Middle frontal gyrus (tissue), 1 donor: ENCODE measurements around the gene ZDHHC11.
"Not testable (repeated sequence)": the region's sequence is repeated elsewhere in the genome, so short reads cannot be mapped to it uniquely, and the experiment has no call there.

ENCODE experiments used
- DNase-seq: peaks from one replicate; pipeline ENCODE4 v3.0.0-alpha.2; 2015; ENCODE audit warnings: low spot score; ENCODE audit errors: extremely low spot score

Gene ZDHHC11

DNA sequence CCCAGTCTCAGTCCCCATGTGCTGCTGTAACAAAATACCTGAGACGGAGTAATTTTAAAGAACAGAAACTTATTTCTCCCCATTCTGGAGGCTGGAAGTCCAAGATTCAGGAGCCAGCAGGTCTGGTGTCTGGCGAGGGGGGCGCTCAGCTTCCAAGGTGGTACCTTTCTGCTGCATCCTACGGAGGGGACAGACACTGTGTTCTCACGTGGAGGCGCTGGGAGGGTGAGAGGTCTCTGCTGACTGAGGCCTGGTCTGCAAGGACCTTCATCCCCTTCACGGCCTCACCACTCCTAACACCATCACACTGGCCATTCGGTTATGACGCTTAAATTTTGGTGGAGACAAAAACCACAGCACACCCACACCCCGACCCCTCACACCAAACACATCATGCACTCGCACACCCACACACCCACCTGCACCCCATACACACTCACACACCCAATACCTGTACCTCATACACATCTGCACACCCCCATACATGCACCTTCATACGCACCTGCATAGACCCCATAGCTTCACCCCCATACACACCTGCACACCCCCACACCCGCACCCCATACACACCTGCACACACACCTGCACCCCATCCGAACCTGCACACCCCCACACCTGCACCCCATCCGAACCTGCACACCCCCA lies 9.8 kb upstream of the ZDHHC11 start:
- no peak for DNase-seq

DNA sequence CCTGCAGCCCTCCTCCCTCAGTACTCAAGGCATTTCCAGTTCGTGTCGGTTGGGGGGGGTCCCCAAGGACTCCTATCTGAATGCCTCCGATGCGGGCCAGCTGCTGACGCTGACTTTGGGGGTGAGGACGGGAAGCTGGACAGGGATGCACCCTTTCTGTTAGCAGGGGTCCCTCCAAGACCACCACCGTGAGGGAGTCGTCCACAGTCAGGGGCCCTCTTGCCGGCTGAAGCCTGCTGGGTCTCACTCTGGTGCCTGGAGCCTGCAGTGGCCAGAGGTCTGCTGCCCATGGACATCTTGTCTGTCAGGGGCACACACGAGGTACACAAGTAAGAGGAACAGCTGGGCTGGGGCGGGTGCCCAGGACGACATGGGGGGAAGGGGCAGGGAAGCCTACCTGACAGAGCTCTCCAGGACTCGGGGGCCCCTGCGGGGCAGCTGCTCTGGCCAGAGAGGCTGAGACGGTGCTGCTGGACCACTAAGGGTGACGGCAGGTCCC lies 9.1 kb upstream of the ZDHHC11 start:
- no peak for DNase-seq

DNA sequence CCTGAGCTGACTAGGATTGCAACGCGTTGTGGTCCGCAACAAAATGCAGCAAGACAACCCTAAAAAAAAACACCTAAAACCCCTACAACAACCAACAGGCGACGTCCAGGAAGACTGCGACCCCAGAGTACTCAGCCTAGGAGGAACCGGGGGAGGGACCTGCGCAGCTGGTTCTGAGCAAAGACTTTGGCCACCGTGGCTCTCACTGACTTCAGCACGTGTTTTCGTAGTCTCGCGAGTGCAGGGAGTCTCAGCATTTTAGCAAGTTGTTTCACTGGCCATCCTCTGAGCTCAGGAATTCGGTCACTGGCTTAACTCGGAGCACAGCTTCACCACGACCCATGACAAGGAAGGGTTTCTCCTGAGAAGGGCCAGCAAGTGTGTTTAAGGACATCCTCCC lies 8.6 kb upstream of the ZDHHC11 start:
- DNase-seq: no peak

DNA sequence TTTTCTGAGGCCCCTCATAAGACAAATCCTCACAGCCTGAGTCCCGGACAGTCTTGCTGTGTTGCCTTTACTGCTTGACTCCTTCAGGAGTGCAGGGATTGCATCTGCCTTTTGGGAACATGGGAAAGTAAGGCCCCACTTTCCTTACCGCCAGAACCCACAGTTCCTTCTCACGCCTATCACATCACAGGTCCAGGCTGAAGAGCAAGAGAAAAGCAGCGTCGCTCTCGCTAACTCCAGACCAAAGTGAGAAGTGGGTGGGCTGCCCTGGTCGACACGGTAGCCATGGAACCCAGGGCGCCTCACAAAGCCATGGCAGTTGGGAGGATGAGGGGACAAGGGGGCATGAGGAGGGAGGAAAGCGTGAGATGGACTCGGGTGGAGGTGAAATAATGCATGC lies 7.9 kb upstream of the ZDHHC11 start:
- DNase-seq: no peak

DNA sequence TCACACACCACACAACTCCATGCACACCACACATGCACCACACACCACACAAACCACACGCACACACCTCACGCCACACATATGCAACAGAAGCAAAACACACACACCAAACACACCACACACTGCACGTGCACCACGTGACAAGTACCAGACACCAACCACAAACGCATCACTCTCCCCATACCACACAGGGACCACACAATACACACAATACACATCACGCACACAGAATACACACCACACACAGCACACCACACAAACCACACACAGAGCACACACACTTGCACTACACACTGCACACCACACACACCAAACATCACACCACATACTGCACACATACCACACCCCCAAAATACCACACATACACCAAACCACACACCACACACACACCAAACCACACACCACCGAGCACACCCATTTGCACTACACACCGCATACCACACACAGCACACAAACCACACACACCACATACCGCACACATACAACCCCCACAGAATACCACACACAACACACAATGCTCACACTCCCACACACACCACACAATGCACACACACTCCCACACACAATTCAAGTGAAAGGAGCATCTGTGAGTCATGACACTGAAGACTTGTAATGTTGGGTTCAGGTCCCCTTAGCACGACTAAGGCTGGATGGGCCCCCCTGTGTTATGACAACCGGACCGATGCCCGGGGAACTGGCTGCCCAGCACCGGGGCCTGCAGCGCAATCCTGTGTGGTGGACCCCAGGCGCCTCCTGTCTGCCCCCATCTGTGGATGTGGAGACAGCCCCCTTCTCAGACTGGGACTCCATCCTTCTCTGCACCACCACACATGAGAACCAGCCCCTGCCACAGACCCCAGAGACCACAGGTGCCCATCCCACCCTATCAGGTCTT lies 6.0 kb upstream of the ZDHHC11 start:
- DNase-seq: no peak

DNA sequence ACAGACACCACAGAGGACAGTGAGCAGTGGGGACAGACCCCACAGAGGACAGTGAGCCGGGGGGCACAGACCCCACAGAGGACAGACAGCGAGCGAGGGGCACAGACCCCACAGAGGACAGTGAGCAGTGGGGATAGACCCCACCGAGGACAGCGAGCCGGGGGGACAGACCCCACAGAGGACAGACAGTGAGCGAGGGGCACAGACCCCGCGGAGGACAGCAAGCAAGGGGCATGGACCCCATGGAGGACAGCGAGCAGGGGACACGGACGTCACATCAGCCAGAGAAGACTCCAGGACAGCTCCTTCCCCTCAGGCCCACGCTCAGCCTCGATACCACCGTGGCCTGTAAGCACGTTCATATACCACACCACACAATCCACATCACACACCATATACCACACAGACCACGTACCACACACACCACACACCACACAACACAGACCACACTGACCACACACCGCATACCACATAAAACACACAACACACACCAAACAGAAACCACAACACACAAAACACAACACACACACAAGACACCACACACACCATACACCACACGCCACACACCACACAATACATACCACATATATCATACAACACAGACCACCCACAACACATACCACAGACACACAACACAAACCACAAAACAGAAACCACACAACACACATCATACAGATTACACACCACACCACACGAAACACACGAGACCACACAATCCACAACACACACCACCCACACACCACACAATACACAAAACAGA lies 5.2 kb upstream of the ZDHHC11 start:
- no peak for DNase-seq

DNA sequence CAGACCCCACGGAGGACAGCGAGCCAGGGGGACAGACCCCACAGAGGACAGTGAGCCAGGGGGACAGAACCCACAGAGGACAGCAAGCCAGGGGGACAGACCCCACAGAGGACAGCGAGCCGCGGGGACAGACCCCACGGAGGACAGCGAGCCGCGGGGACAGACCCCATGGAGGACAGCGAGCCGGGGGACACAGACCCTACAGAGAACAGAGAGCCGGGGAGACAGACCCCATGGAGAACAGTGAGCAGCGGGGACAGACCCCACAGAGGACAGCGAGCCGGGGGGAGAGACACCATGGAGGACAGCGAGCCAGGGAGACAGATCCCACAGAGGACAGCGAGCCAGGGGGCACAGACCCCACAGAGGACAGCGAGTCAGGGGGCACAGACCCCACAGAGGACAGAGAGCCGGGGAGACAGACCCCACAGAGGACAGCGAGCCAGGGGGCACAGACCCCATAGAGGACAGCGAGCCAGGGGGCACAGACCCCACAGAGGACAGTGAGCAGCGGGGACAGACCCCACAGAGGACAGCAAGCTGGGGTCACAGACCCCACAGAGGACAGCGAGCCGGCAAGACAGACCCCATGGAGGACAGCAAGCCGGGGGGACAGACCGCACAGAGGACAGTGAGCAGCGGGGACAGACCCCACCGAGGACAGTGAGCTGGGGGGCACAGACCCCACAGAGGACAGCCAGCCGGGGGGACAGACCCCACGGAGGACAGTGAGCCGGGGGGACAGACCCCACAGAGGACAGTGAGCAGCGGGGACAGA lies 4.4 kb upstream of the ZDHHC11 start:
- DNase-seq: no peak

DNA sequence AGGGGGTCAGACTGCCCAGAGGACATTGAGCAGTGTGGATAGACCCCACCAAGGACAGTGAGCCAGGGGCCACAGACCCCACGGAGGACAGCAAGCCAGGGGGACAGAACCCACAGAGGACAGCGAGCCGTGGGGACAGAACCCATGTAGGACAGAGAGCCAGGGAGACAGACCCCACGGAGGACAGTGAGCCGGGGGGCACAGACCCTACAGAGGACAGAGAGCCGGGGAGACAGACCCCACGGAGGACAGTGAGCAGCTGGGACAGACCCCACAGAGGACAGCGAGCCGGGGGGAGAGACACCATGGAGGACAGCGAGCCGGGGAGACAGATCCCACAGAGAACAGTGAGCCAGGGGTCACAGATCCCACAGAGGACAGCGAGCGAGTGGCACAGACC lies 3.4 kb upstream of the ZDHHC11 start:
- no peak for DNase-seq

DNA sequence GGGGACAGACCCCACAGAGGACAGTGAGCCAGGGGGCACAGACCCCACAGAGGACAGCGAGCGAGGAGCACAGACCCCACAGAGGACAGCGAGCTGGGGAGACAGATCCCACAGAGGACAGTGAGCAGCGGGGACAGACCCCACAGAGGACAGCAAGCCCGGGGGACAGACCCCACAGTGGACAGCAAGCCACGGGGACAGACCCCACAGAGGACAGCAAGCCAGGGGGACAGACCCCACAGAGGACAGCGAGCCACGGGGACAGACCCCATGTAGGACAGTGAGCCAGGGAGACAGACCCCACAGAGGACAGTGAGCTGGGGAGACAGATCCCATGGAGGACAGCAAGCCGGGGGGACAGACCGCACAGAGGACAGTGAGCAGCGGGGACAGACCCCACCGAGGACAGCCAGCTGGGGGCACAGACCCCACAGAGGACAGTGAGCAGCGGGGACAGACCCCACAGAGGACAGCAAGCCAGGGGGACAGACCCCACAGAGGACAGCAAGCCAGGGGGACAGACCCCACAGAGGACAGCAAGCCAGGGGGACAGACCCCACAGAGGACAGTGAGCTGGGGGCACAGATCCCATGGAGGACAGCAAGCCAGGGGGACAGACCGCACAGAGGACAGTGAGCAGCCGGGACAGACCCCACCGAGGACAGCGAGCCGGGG lies 2.8 kb upstream of the ZDHHC11 start:
- DNase-seq: not testable (repeated sequence)

DNA sequence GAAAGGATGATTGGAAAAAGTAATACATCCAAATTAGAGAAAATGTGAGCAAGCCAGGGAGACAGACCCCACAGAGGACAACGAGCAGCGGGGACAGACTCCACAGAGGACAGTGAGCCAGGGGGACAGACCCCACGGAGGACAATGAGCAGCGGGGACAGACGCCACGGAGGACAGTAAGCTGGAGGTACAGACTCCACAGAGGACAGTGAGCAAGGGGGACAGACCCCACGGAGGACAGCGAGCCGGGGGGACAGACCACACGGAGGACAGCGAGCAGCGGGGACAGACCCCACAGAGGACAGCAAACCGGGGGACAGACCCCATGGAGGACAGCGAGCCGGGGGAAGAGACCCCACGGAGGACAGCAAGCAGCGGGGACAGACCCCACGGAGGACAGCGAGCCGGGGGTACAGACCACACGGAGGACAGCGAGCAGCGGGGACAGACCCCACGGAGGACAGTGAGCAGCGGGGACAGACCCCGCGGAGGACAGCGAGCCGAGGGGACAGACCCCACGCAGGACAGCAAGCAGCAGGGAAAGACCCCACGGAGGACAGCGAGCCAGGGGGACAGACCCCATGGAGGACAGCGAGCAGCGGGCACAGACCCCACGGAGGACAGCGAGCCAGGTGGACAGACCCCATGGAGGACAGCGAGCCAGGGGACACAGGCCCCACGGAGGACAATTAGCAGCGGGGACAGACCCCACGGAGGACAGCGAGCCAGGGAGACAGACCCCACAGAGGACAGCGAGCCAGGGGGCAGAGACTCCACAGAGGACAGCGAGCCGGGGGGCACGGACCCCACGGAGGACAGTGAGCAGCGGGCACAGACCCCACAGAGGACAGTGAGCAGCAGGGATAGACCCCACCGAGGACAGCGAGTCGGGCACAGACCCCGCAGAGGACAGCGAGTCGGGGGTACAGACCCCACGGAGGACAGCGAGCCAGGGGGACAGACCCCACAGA lies 1.9 kb upstream of the ZDHHC11 start:
- no peak for DNase-seq

DNA sequence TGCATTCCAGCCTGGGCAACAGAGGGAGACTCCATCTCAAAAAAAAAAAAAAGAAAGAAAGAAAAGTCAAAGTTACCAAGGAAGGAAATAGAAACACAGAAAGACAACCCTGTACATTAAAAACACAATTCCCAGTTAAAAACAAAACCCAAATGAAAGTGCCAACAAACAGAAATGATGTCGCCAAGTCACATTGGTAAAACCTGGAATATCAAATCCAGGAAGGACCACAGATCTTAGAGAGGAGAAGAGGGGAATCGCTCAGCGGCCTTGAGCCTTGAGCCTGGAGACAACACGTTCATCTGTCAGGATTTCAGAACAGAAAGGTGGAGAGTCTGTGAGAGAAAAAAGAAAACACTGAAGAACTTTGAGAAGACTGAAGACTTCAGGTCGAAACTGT lies 1.2 kb upstream of the ZDHHC11 start:
- no peak for DNase-seq

DNA sequence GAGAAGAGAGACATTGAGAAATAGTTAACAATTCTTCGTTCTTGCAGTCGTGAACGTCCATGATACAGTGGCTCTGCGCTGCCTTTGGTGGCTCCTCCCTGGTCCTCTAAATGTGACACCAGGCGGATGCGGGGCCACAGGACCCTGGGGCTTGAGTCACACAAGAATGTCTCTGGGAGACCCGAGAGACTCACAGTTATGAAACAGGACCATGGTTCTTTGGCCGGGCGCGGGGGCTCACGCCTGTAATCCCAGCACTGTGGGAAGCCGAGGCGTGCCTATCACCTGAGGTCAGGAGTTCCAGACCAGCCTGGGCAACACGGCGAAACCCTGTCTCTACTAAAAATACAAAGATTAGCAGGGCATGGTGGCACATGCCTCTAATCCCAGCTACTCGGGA lies 767 bp upstream of the ZDHHC11 start:
- DNase-seq: no peak

DNA sequence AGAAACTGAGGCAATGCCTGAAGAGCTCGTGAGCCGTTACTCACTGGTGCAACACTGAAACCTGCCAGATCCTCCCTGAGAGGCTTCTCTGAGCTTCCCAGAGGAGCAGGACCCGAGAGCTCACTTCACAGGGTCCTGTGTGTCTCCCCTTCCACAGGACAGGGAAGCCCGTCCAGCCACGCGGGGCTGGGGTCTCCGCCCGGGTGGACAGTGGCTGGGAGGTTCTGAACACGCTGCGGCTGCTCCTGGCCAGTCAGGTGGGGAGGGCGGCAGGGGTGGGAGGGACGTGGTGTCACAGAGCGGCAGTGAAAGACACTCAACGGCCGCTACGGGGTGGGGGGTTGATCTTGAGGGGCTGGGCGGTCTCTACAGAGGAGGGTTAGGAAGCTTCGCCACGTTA lies 290 bp upstream of the ZDHHC11 start:
- DNase-seq: no peak

DNA sequence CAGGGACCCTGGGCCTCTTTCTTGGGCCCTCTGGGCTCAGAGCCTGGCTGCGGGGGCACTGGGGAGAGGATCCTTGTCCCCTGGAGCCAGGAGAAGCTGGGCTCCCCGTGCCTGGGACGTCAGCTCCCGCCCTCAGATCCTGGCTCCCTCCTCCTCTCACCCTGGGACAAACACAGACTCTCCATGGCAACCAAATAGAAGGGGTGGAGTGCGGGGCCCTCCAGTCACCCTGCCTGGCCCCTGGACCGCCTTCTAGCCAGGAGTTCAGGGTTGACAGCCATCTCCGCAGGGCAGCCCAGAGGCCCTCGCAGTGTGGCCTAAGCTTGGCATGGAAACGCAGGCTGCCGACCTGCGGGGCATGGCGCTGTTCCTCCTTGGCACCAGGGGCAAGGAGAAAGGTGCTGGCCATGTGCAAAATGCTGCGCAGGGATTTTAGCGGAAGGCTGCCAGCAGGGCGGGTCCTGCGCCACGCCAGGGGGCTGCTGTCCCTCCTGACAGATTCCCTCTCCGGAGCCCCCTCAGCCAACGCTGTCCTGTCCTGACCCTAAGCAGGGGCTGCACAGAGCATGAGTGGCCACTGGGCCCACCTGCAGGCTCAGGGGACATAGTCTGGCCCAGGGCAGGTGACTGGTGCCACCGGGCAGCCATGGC lies 1.0 kb downstream of the ZDHHC11 start:
- DNase-seq: no peak

DNA sequence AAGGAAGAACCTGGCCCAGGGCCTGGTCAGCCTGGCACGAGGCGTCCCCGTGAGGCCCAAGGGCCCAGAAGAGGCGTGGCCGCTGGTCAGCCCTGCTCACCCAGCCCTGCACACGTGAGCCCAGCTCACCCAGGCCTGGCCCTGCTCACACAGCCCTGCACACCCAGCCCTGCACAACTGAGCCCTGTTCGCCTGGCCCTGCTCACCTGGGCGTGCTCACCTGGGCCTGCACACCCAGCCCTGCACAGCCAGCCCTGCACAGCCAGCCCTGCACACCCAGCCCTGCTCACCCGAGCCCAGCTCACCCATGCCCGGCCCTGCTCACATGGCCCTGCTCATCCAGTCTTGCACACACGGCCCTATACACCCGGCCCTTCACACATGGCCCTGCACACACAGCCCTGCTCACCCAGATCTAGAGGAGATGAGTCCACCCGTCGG lies 2.1 kb downstream of the ZDHHC11 start:
- no peak for DNase-seq

DNA sequence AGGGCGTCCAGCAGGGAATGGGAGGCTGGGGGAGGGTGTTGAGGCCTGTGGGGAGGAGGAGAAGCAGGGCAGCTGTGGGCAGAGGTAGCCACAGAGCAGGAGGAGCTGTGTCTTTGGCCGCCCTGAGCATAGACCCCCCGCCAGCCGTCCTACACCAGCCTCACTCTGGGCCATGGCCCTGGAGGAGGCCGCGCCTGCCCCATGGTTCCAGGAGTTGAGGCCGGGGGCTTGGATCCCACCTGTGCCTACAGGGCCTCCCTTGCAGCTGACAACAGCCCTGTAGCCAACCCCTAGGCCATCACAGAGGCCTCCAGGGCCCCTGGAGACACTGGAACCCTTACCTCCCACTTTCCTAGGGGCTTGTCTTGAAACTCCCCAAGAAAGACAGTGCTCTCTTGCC lies 3.0 kb downstream of the ZDHHC11 start:
- DNase-seq: not testable (repeated sequence)

DNA sequence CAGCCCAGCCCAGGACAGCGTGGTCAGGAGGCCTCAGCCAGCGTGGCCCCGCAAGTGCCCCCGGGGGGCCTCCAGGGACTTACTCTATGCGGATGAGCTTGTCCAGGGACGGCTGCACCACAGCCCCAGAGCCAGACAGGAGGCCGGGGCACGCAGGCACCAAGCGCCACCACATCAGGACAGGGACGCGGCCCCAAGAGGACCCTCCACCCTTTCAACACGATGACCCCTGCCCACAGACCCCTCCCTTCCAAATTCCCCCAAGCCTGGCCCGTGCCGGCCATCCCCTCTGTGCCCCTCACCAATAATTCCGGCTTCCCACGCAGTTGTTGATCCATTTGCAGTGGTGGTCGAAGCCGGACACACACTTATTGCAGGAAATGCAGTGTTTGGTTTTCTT lies 3.6 kb downstream of the ZDHHC11 start:
- DNase-seq: not testable (repeated sequence)

DNA sequence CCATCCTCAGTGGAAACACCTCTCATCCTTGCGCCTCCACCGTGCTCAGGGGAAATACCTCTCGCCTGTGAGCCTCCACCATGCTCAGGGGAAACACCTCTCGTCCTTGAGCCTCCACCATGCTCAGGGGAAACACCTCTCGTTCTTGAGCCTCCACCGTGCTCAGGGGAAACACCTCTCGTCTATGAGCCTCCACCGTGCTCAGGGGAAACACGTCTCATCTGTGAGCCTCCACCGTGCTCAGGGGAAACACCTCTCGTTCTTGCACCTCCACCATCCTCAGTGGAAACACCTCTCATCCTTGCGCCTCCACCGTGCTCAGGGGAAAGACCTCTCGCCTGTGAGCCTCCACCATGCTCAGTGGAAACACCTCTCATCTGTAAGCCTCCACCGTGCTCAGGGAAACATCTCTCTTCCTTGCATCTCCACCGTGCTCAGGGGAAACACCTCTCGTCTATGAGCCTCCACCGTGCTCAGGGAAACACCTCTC lies 4.1 kb downstream of the ZDHHC11 start:
- DNase-seq: not testable (repeated sequence)
